MM.1S (cell line): Measurements from ENCODE around the gene PXT1.

Experiments
- CTCF ChIP-seq: fragments of 300-600 bp; sonication (generic); IDR thresholded peaks from 2 replicates; pipeline ENCODE4 v1.5.1; 2016; ENCODE audit warnings: antibody characterized with exemption, low read length, mixed read lengths
- EZH2 ChIP-seq: fragments of 300-600 bp; sonication (generic); optimal IDR thresholded peaks from 2 replicates; pipeline ENCODE3; 2017; ENCODE audit warnings: low read depth, mild to moderate bottlenecking, antibody characterized with exemption, low read length, mixed read lengths
- EZH2phosphoT487 ChIP-seq: fragments of 300-600 bp; sonication (generic); IDR thresholded peaks from 2 replicates; pipeline ENCODE4 v1.6.1; 2018; ENCODE audit warnings: antibody characterized with exemption, low read length

- TF ChIP-seq CTCF = no peak
- no peak for TF ChIP-seq EZH2phosphoT487
- no peak for TF ChIP-seq EZH2
Measured at GRCh38 chr6:36461646-36462045, 19.0 kb upstream of the PXT1 start.
